ENCODE results near the gene YY1AP1. TPM values are rescaled to one million over a fixed set of nuclear protein-coding genes. Genes with fewer than 3 reads are reported as not detected.

YY1AP1 gene
- total RNA-seq, 3 donors from 2014 or later = 107 to 156 (median 155) TPM

GRCh38 chr1:155697046-155697445 is 8.5 kb upstream of the YY1AP1 start:
- DNase-seq (ENCODE audit: low spot score in 2 of 2) = no peak
- H3K36me3 ChIP-seq = no peaks in the 10 kb centered on the region
- no peaks in the 10 kb centered on the region for H3K27me3 ChIP-seq
- H3K27ac ChIP-seq = no peak overlapping the region
- TF ChIP-seq POLR2A (IDR thresholded peaks at IDR 0.05) (no peak), CTCF (IDR thresholded peaks at IDR 0.05) (no peak), POLR2AphosphoS5 (IDR thresholded peaks at IDR 0.05) (no peak)
- no peak overlapping the region for H3K4me3 ChIP-seq
- intact Hi-C loops (cut with DNase I; ENCODE audit: low total_unique reads) = no loop called here
- H3K9me3 ChIP-seq = no peaks in the 10 kb centered on the region
- H3K4me1 ChIP-seq = peaks cover 0 to 9% of the 10 kb centered on the region in 2 donors

GRCh38 chr1:155696524-155696923 is 8.0 kb upstream of the YY1AP1 start:
- Histone ChIP-seq H3K4me1 (peaks cover 0 to 9% of the 10 kb centered on the region in 2 donors), H3K27me3 (no peaks in the 10 kb centered on the region), H3K4me3 (no peak overlapping the region), H3K36me3 (no peaks in the 10 kb centered on the region), H3K9me3 (no peaks in the 10 kb centered on the region), H3K27ac (no peak overlapping the region)
- no peak for DNase-seq (ENCODE audit: low spot score in 2 of 2)
- intact Hi-C loops (cut with DNase I; ENCODE audit: low total_unique reads) = no loop called here
- TF ChIP-seq CTCF (IDR thresholded peaks at IDR 0.05) (no peak), POLR2AphosphoS5 (IDR thresholded peaks at IDR 0.05) (no peak)

GRCh38 chr1:155695608-155696007 is 7.0 kb upstream of the YY1AP1 start:
- H3K36me3 ChIP-seq = no peaks in the 10 kb centered on the region
- no peak overlapping the region for H3K27ac ChIP-seq
- H3K27me3 ChIP-seq = no peaks in the 10 kb centered on the region
- TF ChIP-seq POLR2AphosphoS5 (IDR thresholded peaks at IDR 0.05) (no peak), CTCF (IDR thresholded peaks at IDR 0.05) (no peak), POLR2A (IDR thresholded peaks at IDR 0.05) (no peak)
- H3K4me1 ChIP-seq = peaks cover 0 to 9% of the 10 kb centered on the region in 2 donors
- intact Hi-C loops (cut with DNase I; ENCODE audit: low total_unique reads) = no loop called here
- no peak for DNase-seq (ENCODE audit: low spot score in 2 of 2)
- H3K4me3 ChIP-seq = no peak overlapping the region
- no peaks in the 10 kb centered on the region for H3K9me3 ChIP-seq

GRCh38 chr1:155695072-155695471 is 6.5 kb upstream of the YY1AP1 start:
- DNase-seq (ENCODE audit: low spot score in 2 of 2) = no peak
- no peak overlapping the region for H3K4me3 ChIP-seq
- peaks cover 0 to 9% of the 10 kb centered on the region in 2 donors for H3K4me1 ChIP-seq
- peak overlapping the region in 1 of 2 donors; percentile 10 for H3K27ac ChIP-seq
- no peaks in the 10 kb centered on the region for H3K27me3 ChIP-seq
- H3K9me3 ChIP-seq = no peaks in the 10 kb centered on the region
- H3K36me3 ChIP-seq = no peaks in the 10 kb centered on the region
- TF ChIP-seq CTCF (IDR thresholded peaks at IDR 0.05) = no peak
- no peak for TF ChIP-seq POLR2A (IDR thresholded peaks at IDR 0.05)
- no peak for TF ChIP-seq POLR2AphosphoS5 (IDR thresholded peaks at IDR 0.05)
- intact Hi-C loops (cut with DNase I; ENCODE audit: low total_unique reads) = no loop called here

- Histone ChIP-seq H3K36me3 (no peaks in the 10 kb centered on the region), H3K9me3 (no peaks in the 10 kb centered on the region), H3K27me3 (no peaks in the 10 kb centered on the region), H3K27ac (peak overlapping the region in 1 of 2 donors; percentile 19), H3K4me3 (no peak overlapping the region), H3K4me1 (peaks cover 0 to 9% of the 10 kb centered on the region in 2 donors)
- no peak for DNase-seq (ENCODE audit: low spot score in 2 of 2)
- intact Hi-C loops (cut with DNase I; ENCODE audit: low total_unique reads) = no loop called here
- TF ChIP-seq POLR2A (IDR thresholded peaks at IDR 0.05) (no peak), CTCF (IDR thresholded peaks at IDR 0.05) (no peak), POLR2AphosphoS5 (IDR thresholded peaks at IDR 0.05) (no peak)
These were observed 5.6 kb upstream of the YY1AP1 start for GRCh38 chr1:155694167-155694566.
